ENCODE results near the gene ALPL.
"Not testable (repeated sequence)": the region's sequence is repeated elsewhere in the genome, so short reads cannot be mapped to it uniquely, and the experiment has no call there.

GRCh38 chr1:21566361-21566760 lies 57.1 kb downstream of the ALPL start:
- TF ChIP-seq CTCF, POLR2A (IDR thresholded peaks at IDR 0.05): not testable (repeated sequence)
